Measurements from ENCODE around the gene MACROD2.

DNA sequence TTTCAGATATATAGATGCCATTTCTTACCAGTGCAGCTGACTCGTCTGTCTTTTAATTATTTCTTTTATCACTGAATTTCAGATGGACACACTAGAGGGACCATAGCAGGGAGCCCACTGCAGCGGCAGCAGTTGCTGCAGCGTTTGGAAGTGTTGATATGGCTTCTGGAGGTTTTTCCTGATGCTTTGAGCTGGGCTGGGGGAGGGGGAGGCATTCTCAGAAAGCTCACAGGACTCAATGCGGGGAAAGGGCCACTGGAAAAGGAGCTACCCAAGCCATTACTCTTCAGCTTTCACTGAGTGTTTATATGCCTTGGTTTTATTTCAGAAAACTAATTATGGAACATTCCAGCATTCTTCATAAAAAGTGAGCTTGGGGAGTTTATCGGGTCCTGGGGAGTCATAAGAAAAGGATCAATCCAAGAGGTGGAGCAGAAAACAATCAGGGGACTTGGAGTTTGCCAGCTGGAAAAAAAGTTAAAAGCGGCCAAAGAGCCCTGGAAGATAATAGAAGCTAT, 1082.5 kb downstream of the MACROD2 start:
- TF ChIP-seq, protein P1, sequence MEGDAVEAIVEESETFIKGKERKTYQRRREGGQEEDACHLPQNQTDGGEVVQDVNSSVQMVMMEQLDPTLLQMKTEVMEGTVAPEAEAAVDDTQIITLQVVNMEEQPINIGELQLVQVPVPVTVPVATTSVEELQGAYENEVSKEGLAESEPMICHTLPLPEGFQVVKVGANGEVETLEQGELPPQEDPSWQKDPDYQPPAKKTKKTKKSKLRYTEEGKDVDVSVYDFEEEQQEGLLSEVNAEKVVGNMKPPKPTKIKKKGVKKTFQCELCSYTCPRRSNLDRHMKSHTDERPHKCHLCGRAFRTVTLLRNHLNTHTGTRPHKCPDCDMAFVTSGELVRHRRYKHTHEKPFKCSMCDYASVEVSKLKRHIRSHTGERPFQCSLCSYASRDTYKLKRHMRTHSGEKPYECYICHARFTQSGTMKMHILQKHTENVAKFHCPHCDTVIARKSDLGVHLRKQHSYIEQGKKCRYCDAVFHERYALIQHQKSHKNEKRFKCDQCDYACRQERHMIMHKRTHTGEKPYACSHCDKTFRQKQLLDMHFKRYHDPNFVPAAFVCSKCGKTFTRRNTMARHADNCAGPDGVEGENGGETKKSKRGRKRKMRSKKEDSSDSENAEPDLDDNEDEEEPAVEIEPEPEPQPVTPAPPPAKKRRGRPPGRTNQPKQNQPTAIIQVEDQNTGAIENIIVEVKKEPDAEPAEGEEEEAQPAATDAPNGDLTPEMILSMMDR (IDR thresholded peaks at IDR 0.05): no peak
- no peak for TF ChIP-seq POLR2A (IDR thresholded peaks at IDR 0.05)

All from tibial nerve (tissue), 3 donors.